Peyer's patch (tissue), 4 donors: Measurements from ENCODE around the gene CD300LB.

Source experiments
- CTCF ChIP-seq, 6 experiments: fragments of 450-650 bp in 4 of 6; fragments of 200-600 bp in 2 of 6; sonication (generic) in 1 of 6; IDR thresholded peaks; one replicate each; pipeline ENCODE4 v1.5.1; 2017 to 2019; ENCODE audit warnings: antibody characterized with exemption in 6 of 6, mild to moderate bottlenecking in 3 of 6, moderate library complexity in 1 of 6
- POLR2A ChIP-seq, 2 donors: fragments of 450-650 bp; IDR thresholded peaks; one replicate each; pipeline ENCODE4 v1.5.1; 2017; ENCODE audit warnings: antibody characterized with exemption in 2 of 2, mild to moderate bottlenecking in 2 of 2, moderate library complexity in 2 of 2

- TF ChIP-seq CTCF (IDR thresholded peaks at IDR 0.05): no peak
- no peak for TF ChIP-seq POLR2A (IDR thresholded peaks at IDR 0.05)
Measured at GRCh38 chr17:74568106-74568873, 37.0 kb upstream of the CD300LB start.
